ENCODE measurements around the gene ALG1L2. TPM values are rescaled to one million over a fixed set of nuclear protein-coding genes. Genes with fewer than 3 reads are reported as not detected.
"Not testable (repeated sequence)": the region's sequence is repeated elsewhere in the genome, so short reads cannot be mapped to it uniquely, and the experiment has no call there.

The ALG1L2 gene
- polyA plus RNA-seq, 2 of the 4 experiments (the other 2 are of a cell fraction) = not detected

DNA sequence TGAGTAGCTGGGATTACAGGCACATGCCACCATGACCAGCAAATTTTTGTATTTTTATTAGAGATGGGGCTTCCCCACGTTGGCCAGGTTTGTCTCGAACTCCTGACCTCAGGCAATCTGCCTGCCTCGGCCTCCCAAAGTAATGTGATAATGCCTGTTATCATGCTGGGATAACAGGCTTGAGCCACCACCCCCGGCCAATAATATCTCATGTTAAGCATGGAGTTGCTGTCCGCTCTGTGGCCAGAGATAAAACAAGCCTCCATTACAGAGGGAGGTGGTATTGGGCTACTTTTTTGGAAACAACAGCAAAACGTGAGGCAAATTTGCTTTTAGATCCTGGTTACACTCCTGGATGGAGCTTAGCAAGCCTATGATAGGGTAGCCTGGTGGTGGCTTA is 32.9 kb upstream of the ALG1L2 start:
- H3K9me3 ChIP-seq = no peaks in the 10 kb centered on the region
- ATAC-seq (no peak), DNase-seq (ENCODE audit: low read depth in 1 of 2, low spot score in 1 of 2) (no peak), FAIRE-seq (no peak)
- TF ChIP-seq NPAS2 (CRISPR knock-in tag; IDR thresholded peaks at IDR 0.05; ENCODE audit: borderline replicate concordance) (no peak), TFCP2L1 (CRISPR knock-in tag; IDR thresholded peaks at IDR 0.05) (no peak), FOSB (CRISPR knock-in tag; IDR thresholded peaks at IDR 0.05) (no peak), CBX2 (IDR thresholded peaks at IDR 0.05; ENCODE audit: borderline replicate concordance, low read depth) (no peak), MAFK (IDR thresholded peaks at IDR 0.05; ENCODE audit: partially characterized antibody) (no peak)
- TF ChIP-seq, protein P1, sequence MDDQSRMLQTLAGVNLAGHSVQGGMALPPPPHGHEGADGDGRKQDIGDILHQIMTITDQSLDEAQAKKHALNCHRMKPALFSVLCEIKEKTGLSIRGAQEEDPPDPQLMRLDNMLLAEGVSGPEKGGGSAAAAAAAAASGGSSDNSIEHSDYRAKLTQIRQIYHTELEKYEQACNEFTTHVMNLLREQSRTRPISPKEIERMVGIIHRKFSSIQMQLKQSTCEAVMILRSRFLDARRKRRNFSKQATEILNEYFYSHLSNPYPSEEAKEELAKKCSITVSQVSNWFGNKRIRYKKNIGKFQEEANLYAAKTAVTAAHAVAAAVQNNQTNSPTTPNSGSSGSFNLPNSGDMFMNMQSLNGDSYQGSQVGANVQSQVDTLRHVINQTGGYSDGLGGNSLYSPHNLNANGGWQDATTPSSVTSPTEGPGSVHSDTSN (IDR thresholded peaks at IDR 0.05) = no peak
- no peak overlapping the region for H3K27ac ChIP-seq
- no peaks in the 10 kb centered on the region for H3K4me1 ChIP-seq
- ChIA-PET POLR2A (no interaction called here), CTCF (no interaction called here)
- WGBS (ENCODE audit: missing lambda C conversion rate) = no CpG with 5 or more reads among the region's 6 CpGs
- H3K4me2 ChIP-seq = no peak overlapping the region
- H3K4me3 ChIP-seq = no peak overlapping the region

DNA sequence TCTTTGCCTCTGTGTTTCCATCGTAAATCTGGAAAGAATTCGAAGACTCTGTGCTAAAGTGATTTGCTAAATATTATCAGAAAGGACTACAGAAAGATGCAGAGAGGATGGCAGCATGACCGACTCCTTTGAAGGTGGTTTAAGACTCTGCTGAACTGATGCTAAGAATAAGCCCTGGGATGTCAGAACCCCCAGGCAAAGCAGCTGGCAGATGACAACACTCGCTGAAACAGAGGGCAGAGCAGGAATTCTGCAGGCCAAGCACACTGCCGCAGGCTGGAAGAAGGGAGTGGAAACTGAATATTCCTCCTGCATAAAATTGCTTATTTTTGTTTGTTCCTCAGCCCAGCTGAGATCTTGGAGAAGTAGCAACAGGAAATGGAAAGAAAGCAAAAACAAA is 29.3 kb upstream of the ALG1L2 start:
- DNase-seq (ENCODE audit: low read depth in 1 of 2, low spot score in 1 of 2); POLR2A ChIA-PET; H3K4me1 ChIP-seq; H3K27ac ChIP-seq; FAIRE-seq; H3K4me3 ChIP-seq; H3K9me3 ChIP-seq; ATAC-seq; CTCF ChIA-PET; H3K4me2 ChIP-seq: not testable (repeated sequence)
- no CpG with 5 or more reads among the region's 5 CpGs for WGBS (ENCODE audit: missing lambda C conversion rate)

DNA sequence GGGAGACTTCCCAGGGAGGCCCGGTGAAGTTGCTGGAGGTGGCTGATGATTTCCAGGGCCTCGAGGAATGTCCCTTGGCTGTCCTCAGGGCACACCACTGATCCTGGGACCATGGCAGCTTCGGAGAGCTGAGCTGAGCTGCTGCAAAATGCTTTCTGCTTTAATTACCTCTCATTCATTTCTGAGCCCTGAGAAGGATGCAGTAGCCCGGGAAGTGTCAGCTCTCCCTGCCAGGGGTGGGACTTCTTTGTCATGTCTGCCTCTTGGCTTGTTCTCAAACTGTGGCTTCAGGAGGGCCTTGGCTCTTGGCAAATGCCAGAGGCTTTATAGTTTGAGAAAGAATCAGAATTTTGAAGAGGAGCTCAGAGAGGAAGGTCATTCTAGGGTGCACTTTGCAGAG is 28.7 kb upstream of the ALG1L2 start:
- WGBS (ENCODE audit: missing lambda C conversion rate) = no CpG with 5 or more reads among the region's 4 CpGs

DNA sequence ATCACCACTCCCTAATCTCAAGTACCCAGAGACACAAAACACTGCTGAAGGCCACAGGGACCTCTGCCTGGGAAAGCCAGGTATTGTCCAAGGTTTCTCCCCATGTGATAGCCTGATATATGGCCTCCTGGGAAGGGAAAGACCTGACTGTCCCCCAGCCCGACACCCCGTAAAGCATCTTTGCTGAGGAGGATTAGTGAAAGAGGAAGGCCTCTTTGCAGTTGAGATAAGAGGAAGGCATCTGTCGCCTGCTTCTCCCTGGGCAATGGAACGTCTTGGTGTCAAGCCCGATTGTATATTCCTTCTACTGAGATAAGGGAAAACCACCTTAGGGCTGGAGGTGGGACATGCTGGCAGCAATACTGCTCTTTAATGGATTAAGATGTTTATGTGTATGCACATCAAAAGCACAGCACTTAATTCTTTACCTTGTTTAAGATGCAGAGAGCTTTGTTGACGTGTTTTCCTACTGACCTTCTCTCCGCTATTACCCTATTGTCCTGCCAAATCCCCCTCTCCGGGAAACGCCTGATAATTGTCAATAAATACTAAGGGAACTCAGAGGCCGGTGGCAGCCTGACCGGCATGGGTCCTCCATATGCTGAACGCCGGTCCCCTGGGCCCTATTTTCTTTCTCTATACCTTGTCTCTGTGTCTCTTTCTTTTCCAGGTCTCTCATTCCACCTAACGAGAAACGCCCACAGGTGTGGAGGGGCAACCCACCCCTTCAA is 23.9 kb upstream of the ALG1L2 start:
- H3K4me2 ChIP-seq; ATAC-seq; H3K4me3 ChIP-seq; FAIRE-seq; POLR2A ChIA-PET; DNase-seq (ENCODE audit: low read depth in 1 of 2, low spot score in 1 of 2); CTCF ChIA-PET; H3K9me3 ChIP-seq; H3K4me1 ChIP-seq; H3K27ac ChIP-seq: not testable (repeated sequence)
- no CpG with 5 or more reads among the region's 15 CpGs for whole genome bisulfite sequencing (ENCODE audit: missing lambda C conversion rate)

More for the DNA sequence above, 28.7 kb upstream of the ALG1L2 start:
- H3K4me3 ChIP-seq; DNase-seq (ENCODE audit: low read depth in 1 of 2, low spot score in 1 of 2); H3K27ac ChIP-seq; CTCF ChIA-PET; H3K4me1 ChIP-seq; ATAC-seq; H3K9me3 ChIP-seq; H3K4me2 ChIP-seq; FAIRE-seq; POLR2A ChIA-PET: not testable (repeated sequence)

DNA sequence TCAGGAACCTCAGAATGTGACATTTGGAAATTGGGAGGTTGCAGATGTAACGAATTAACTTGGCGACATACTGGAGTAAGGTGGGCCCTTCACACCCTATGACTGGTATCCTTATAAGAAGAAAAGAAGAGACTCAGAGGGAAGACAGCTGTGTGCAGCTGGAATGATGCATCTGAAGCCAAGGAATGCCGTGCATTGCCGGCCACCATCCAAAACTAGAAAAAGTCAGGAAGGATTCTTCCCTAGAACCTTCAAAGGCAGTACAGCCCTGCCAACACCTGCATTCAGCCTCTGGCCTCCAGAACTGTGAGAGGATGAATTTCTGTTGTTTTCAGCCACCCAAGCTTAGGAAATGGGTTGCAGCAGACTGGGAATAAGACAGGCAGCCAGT is 23.4 kb upstream of the ALG1L2 start:
- FAIRE-seq = not testable (repeated sequence)

DNA sequence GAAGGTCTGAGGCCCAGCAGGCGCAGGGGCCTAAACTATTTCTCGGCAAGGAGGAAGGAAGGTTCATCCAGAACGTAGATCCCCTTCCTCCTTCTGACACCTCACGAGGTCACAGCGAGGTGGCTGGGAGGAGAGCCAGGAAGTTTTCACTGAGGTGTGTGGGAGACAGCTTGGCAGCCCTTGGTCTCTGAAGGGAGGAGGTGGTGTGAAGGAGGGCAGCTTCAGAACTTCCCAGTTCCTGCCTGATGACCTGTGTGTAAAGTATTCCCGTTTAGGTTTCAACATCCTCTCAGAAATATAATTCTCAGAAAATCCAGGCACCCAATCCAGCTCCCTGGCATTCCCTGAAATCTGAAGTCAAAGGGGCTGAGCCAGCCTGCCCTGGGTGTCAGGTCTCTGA is 22.9 kb upstream of the ALG1L2 start:
- ATAC-seq; H3K4me3 ChIP-seq; H3K27ac ChIP-seq; H3K4me1 ChIP-seq; POLR2A ChIA-PET; CTCF ChIA-PET; DNase-seq (ENCODE audit: low read depth in 1 of 2, low spot score in 1 of 2); H3K9me3 ChIP-seq; FAIRE-seq; H3K4me2 ChIP-seq: not testable (repeated sequence)
- no CpG with 5 or more reads among the region's 6 CpGs for WGBS (ENCODE audit: missing lambda C conversion rate)

More for the DNA sequence above, 23.4 kb upstream of the ALG1L2 start:
- H3K4me3 ChIP-seq; ATAC-seq; H3K4me1 ChIP-seq; H3K27ac ChIP-seq; POLR2A ChIA-PET; H3K9me3 ChIP-seq; DNase-seq (ENCODE audit: low read depth in 1 of 2, low spot score in 1 of 2); CTCF ChIA-PET; H3K4me2 ChIP-seq: not testable (repeated sequence)
- no CpG with 5 or more reads among the region's 4 CpGs for WGBS (ENCODE audit: missing lambda C conversion rate)

DNA sequence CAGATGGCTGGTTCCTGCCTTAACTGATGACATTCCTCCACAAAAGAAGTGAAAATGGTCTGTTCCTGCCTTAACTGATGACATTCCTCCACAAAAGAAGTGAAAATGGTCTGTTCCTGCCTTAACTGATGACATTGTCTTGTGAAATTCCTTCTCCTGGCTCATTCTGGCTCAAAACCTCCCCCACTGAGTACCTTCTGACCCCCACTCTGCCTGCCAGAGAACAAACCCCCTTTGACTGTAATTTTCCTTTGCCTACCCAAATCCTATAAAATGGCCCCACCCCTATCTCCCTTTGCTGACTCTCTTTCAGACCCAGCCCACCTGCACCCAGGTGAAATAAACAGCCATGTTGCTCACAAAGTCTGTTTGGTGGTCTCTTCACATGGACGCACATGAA is 22.5 kb upstream of the ALG1L2 start:
- WGBS (ENCODE audit: missing lambda C conversion rate) = no CpG with 5 or more reads among the region's 1 CpG
- CTCF ChIA-PET; H3K4me1 ChIP-seq; H3K9me3 ChIP-seq; ATAC-seq; FAIRE-seq; H3K27ac ChIP-seq; DNase-seq (ENCODE audit: low read depth in 1 of 2, low spot score in 1 of 2); H3K4me3 ChIP-seq; H3K4me2 ChIP-seq; POLR2A ChIA-PET: not testable (repeated sequence)
